Spleen (tissue), 11 donors: ENCODE results near the gene UNC93A. TPM values are rescaled to one million over a fixed set of nuclear protein-coding genes. Genes with fewer than 3 reads are reported as not detected.

ENCODE experiments used
- DNase-seq: peaks from one replicate; pipeline ENCODE4 v3.0.0-alpha.2; 2020
- H3K27ac ChIP-seq, 8 donors: fragments of 200-600 bp; sonication (generic) in 7 of 8; 1 replicate in 4 of 8; 2 replicates in 4 of 8; pipeline versions ENCODE4 v1.5.0 to v1.8.0; 2016 to 2021; ENCODE audit warnings: inconsistent platforms in 4 of 8, mild to moderate bottlenecking in 4 of 8, moderate library complexity in 1 of 8
- H3K27me3 ChIP-seq, 7 donors: fragments of 200-600 bp; sonication (generic) in 6 of 7; replicated peaks in 1 of 7; 1 replicate in 4 of 7; 2 replicates in 3 of 7; pipeline versions ENCODE4 v1.5.0 to v1.8.0; 2016 to 2021; ENCODE audit warnings: inconsistent platforms in 3 of 7, mild to moderate bottlenecking in 1 of 7
- H3K36me3 ChIP-seq, 6 donors: fragments of 200-600 bp; sonication (generic) in 5 of 6; 1 replicate in 4 of 6; 2 replicates in 2 of 6; pipeline versions ENCODE4 v1.5.0 to v1.8.0; 2016 to 2021; ENCODE audit warnings: inconsistent platforms in 2 of 6
- H3K4me1 ChIP-seq, 6 donors: fragments of 200-600 bp; sonication (generic) in 5 of 6; 1 replicate in 3 of 6; 2 replicates in 3 of 6; pipeline versions ENCODE4 v1.5.0 to v1.8.0; 2016 to 2021; ENCODE audit warnings: inconsistent platforms in 3 of 6
- H3K4me3 ChIP-seq, 8 donors: fragments of 200-600 bp; sonication (generic) in 7 of 8; 1 replicate in 4 of 8; 2 replicates in 4 of 8; pipeline versions ENCODE4 v1.5.0 to v1.8.0; 2016 to 2021; ENCODE audit warnings: inconsistent platforms in 4 of 8, mild to moderate bottlenecking in 4 of 8, moderate library complexity in 2 of 8
- H3K9me3 ChIP-seq, 8 donors: fragments of 200-600 bp; sonication (generic) in 7 of 8; 1 replicate in 4 of 8; 2 replicates in 4 of 8; pipeline versions ENCODE4 v1.5.0 to v1.8.0; 2016 to 2021; ENCODE audit warnings: inconsistent platforms in 4 of 8
- CTCF ChIP-seq, 11 experiments: fragments of 200-600 bp in 7 of 11; fragments of 450-650 bp in 4 of 11; sonication (generic) in 4 of 11; IDR thresholded peaks in 8 of 11; conservative IDR thresholded peaks in 3 of 11; 1 replicate in 7 of 11; 2 replicates in 4 of 11; pipeline versions ENCODE4 v1.4.0 to v1.8.0; 2016 to 2021; ENCODE audit warnings: antibody characterized with exemption in 11 of 11, inconsistent platforms in 4 of 11, mild to moderate bottlenecking in 1 of 11
- POLR2A ChIP-seq, 3 donors: fragments of 450-650 bp; IDR thresholded peaks; one replicate each; pipeline ENCODE4 v1.5.1; 2017; ENCODE audit warnings: antibody characterized with exemption in 3 of 3, mild to moderate bottlenecking in 1 of 3
- POLR2AphosphoS5 ChIP-seq, 3 donors: sonication (generic); formaldehyde crosslinking; IDR thresholded peaks; one replicate each; pipeline ENCODE4 v1.5.1; 2017; ENCODE audit warnings: antibody characterized with exemption in 3 of 3
- WGBS, 5 donors: extraction: QIAGEN DNeasy Blood & Tissue Kit in 3 of 5; methylation state at CpG; one replicate each; pipeline versions ENCODE4 v1.1.5 to v1.1.7; 2013 to 2018; 5-methylcytosine and 5-hydroxymethylcytosine counted together
- intact Hi-C: fragments of 100-400 bp; cut with DNase I; formaldehyde crosslinking; loops from one replicate; pipeline ENCODE4 v1.15.0; 2023; ENCODE audit warnings: low total_unique reads
- polyA plus RNA-seq, 3 donors: library from polyadenylated mRNA; stranded (reverse); fragments of 200-250 nt; gene quantifications; one replicate each; pipeline ENCODE4 v1.2.1, GENCODE V29; 2013
- total RNA-seq, 7 donors: library from RNA; depleted of rRNA in 3 of 7; stranded (reverse); fragments of >200 nt in 3 of 7; fragmentation: NEBNext Ultra II Directional in 4 of 7; extraction: Animal tissue kit (Norgen Biotek cat#: 25700) in 4 of 7; gene quantifications; one replicate each; pipeline versions ENCODE4 v1.1.0 to v1.2.1, GENCODE V29; 2016 to 2021
- donor health status: healthy with polysubstance abuse.
- donor health status: DM: no; HTN: no; CAD: no; lungs with moderate emphysema.
- donor health status: DM: no; HTN: no; CAD: no.
- donor health status: Bipolar disorder and iron deficiency.
- donor health status: healthy.
- donor health status: DM: no; HTN: no; CAD: no.
- donor health status: DM: yes; HTN: yes; CAD: no.

The UNC93A gene
- total and polyA plus RNA-seq, 10 donors = not detected

- intact Hi-C loops = no loop called here
- WGBS, 5 donors = 70 to 85% (median 81%) methylated on average over 12 of the region's 12 CpGs
- no peaks in the 10 kb centered on the region for H3K36me3 ChIP-seq
Observed at GRCh38 chr6:167341038-167341583, 50.0 kb downstream of the UNC93A start.

GRCh38 chr6:167341665-167342655 is 50.8 kb downstream of the UNC93A start:
- WGBS, 5 donors = 70 to 82% (median 80%) methylated on average over 3 of the region's 3 CpGs
- no peak overlapping the region for H3K4me3 ChIP-seq
- H3K27ac ChIP-seq = no peak overlapping the region
- DNase-seq = no peak
- no peaks in the 10 kb centered on the region for H3K36me3 ChIP-seq
- no peaks in the 10 kb centered on the region for H3K4me1 ChIP-seq
- H3K9me3 ChIP-seq = no peaks in the 10 kb centered on the region
- TF ChIP-seq POLR2AphosphoS5 (IDR thresholded peaks at IDR 0.05) = no peak
- TF ChIP-seq POLR2A (IDR thresholded peaks at IDR 0.05) = no peak
- TF ChIP-seq CTCF (IDR thresholded peaks at IDR 0.05 in 8 of 11, conservative IDR thresholded peaks at IDR 0.05 in 3 of 11) = no peak
- intact Hi-C loops = no loop called here
- H3K27me3 ChIP-seq = peaks cover 0 to 15% (median 0%) of the 10 kb centered on the region in 7 donors

More at GRCh38 chr6:167341038-167341583, 50.0 kb downstream of the UNC93A start:
- Histone ChIP-seq H3K4me1 (no peaks in the 10 kb centered on the region), H3K9me3 (no peaks in the 10 kb centered on the region), H3K27me3 (peaks cover 0 to 21% (median 0%) of the 10 kb centered on the region in 7 donors), H3K4me3 (no peak overlapping the region), H3K27ac (no peak overlapping the region)
- no peak for DNase-seq
- TF ChIP-seq POLR2A (IDR thresholded peaks at IDR 0.05) (no peak), CTCF (IDR thresholded peaks at IDR 0.05 in 8 of 11, conservative IDR thresholded peaks at IDR 0.05 in 3 of 11) (no peak), POLR2AphosphoS5 (IDR thresholded peaks at IDR 0.05) (no peak)

GRCh38 chr6:167342879-167343610 is 51.9 kb downstream of the UNC93A start:
- H3K36me3 ChIP-seq = no peaks in the 10 kb centered on the region
- H3K27me3 ChIP-seq = peaks cover 0 to 15% (median 0%) of the 10 kb centered on the region in 7 donors
- DNase-seq = no peak
- H3K9me3 ChIP-seq = no peaks in the 10 kb centered on the region
- no peaks in the 10 kb centered on the region for H3K4me1 ChIP-seq
- intact Hi-C loops = no loop called here
- TF ChIP-seq POLR2A (IDR thresholded peaks at IDR 0.05) = no peak
- TF ChIP-seq CTCF (IDR thresholded peaks at IDR 0.05 in 8 of 11, conservative IDR thresholded peaks at IDR 0.05 in 3 of 11) = no peak
- TF ChIP-seq POLR2AphosphoS5 (IDR thresholded peaks at IDR 0.05) = no peak
- no peak overlapping the region for H3K27ac ChIP-seq
- no peak overlapping the region for H3K4me3 ChIP-seq
- WGBS, 5 donors = 79 to 93% (median 84%) methylated on average over 8 to 14 of the region's 14 CpGs
